B cell (primary cell): ENCODE measurements around the gene SLC2A14.

Experiments used
- EZH2 ChIP-seq: IDR thresholded peaks from 2 replicates; pipeline ENCODE4 v1.6.1; 2012; ENCODE audit warnings: borderline replicate concordance, low read depth, mild to moderate bottlenecking, moderate library complexity, low read length; ENCODE audit not compliant: insufficient read depth, poor library complexity, severe bottlenecking
- TF ChIP-seq, protein P1 (sequence below): fragments of 200-600 bp; IDR thresholded peaks from one replicate; pipeline ENCODE4 v1.8.0; 2022; ENCODE audit warnings: antibody characterized with exemption, mild to moderate bottlenecking

DNA sequence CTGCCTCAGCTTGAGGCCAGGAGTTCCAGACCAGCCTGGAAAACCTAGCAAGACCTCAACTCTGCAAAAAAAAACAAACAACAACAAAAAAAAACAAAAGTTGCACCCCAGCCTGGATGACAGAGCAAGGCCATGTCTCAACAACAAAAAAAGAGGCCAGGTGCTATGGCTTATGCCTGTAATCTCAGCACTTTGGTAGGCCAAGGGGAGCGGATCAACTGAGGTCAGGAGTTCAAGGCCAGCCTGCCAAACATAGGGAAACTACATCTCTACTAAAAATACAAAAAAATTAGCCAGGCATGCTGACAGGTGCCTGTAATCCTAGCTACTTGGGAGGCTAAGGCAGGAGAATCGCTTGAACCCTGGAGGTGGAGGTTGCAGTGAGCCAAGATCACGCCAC lies 6.5 kb upstream of the SLC2A14 start:
- TF ChIP-seq, protein P1, sequence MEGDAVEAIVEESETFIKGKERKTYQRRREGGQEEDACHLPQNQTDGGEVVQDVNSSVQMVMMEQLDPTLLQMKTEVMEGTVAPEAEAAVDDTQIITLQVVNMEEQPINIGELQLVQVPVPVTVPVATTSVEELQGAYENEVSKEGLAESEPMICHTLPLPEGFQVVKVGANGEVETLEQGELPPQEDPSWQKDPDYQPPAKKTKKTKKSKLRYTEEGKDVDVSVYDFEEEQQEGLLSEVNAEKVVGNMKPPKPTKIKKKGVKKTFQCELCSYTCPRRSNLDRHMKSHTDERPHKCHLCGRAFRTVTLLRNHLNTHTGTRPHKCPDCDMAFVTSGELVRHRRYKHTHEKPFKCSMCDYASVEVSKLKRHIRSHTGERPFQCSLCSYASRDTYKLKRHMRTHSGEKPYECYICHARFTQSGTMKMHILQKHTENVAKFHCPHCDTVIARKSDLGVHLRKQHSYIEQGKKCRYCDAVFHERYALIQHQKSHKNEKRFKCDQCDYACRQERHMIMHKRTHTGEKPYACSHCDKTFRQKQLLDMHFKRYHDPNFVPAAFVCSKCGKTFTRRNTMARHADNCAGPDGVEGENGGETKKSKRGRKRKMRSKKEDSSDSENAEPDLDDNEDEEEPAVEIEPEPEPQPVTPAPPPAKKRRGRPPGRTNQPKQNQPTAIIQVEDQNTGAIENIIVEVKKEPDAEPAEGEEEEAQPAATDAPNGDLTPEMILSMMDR = no peak
- no peak for TF ChIP-seq EZH2
